Measurements from ENCODE around the gene RAC2.

DNA sequence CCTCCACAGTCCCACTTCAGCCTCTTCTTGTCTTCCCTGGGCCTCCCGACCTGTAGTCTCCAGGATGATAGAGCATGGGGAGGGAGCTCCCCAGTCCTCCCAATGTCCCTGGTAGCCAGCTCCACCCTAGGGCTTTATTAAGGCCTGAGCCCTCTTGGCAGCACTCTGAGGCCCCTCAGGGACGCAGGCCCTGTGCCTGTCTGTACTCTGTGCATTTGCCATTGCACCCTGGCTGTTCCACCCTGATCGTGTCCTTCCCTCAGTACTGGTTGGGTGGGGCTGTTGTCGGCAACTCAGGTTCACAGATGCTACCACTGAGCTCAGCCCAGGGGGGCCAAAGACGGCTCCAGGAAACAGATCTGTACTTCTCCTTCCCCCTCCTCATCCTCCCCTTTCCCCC lies 39.0 kb downstream of the RAC2 start:
- TF ChIP-seq CTCF (IDR thresholded peaks at IDR 0.05; ENCODE audit: low read depth, low read length) (no peak), EZH2phosphoT487 (IDR thresholded peaks at IDR 0.05; ENCODE audit: low read depth) (no peak)
